Glutamatergic neuron (in vitro differentiated cells): ENCODE results near the gene CPB2. TPM values are rescaled to one million over a fixed set of nuclear protein-coding genes. Genes with fewer than 3 reads are reported as not detected.

Experiments
- DNase-seq: peaks from one replicate; pipeline ENCODE4 v3.0.0; 2022
- H3K27ac Mint-ChIP-seq: one replicate; pipeline ENCODE4 v1.8.0; 2020; ENCODE audit warnings: mild to moderate bottlenecking, mixed read lengths, inconsistent platforms; ENCODE audit not compliant: unreplicated experiment
- H3K27me3 Mint-ChIP-seq: one replicate; pipeline ENCODE4 v1.8.0; 2020; ENCODE audit warnings: mild to moderate bottlenecking, moderate library complexity, mixed read lengths, inconsistent platforms; ENCODE audit not compliant: unreplicated experiment
- H3K36me3 Mint-ChIP-seq: one replicate; pipeline ENCODE4 v1.8.0; 2020; ENCODE audit warnings: mild to moderate bottlenecking, mixed read lengths, inconsistent platforms; ENCODE audit not compliant: unreplicated experiment
- H3K4me1 Mint-ChIP-seq: one replicate; pipeline ENCODE4 v1.8.0; 2020; ENCODE audit warnings: mild to moderate bottlenecking, low read depth, mixed read lengths, inconsistent platforms; ENCODE audit not compliant: unreplicated experiment
- H3K4me3 Mint-ChIP-seq: one replicate; pipeline ENCODE4 v1.8.0; 2020; ENCODE audit warnings: mild to moderate bottlenecking, mixed read lengths, inconsistent platforms; ENCODE audit not compliant: unreplicated experiment
- H3K9me3 Mint-ChIP-seq: one replicate; pipeline ENCODE4 v1.8.0; 2020; ENCODE audit warnings: mild to moderate bottlenecking, moderate library complexity, mixed read lengths, inconsistent platforms; ENCODE audit not compliant: unreplicated experiment
- CTCF ChIP-seq: fragments of 200-600 bp; sonication (generic); IDR thresholded peaks from one replicate; pipeline ENCODE4 v1.5.0; 2021; ENCODE audit not compliant: partially characterized antibody, unreplicated experiment
- total RNA-seq: library from RNA; stranded (reverse); fragmentation: NEBNext Ultra II Directional; extraction: Animal tissue kit (Norgen Biotek cat#: 25700); gene quantifications from one replicate; pipeline ENCODE4 v1.2.1, GENCODE V29; 2021; ENCODE audit not compliant: unreplicated experiment

The CPB2 gene
- total RNA-seq, 1 donor from 2014 or later = not detected

DNA sequence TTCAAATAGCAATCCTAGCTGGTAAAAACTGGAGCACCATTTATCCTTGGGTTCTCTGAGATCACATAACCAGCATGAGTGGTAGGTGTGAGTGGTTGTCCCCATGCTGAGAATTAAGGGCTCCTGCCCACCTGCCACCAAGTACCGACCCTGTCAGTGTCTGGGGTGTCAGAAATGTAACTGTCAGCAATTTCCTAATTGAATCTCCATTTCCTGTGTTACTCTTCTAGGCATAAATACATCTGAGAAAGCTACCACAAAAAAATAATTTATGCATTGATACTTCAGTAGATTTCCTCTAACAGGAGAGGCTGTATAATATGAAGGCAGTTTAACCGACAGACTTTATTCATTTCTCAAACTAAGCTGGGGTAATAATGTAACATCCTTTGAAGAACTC, 25.1 kb downstream of the CPB2 start:
- no peak overlapping the region for H3K4me3 Mint-ChIP-seq
- DNase-seq = no peak
- no peaks in the 10 kb centered on the region for H3K27me3 Mint-ChIP-seq
- H3K4me1 Mint-ChIP-seq = no peaks in the 10 kb centered on the region
- H3K27ac Mint-ChIP-seq = no peak overlapping the region
- TF ChIP-seq CTCF = no peak
- peaks cover 2% of the 10 kb centered on the region for H3K36me3 Mint-ChIP-seq
- H3K9me3 Mint-ChIP-seq = peaks cover 3% of the 10 kb centered on the region

- H3K4me3 Mint-ChIP-seq = no peak overlapping the region
- H3K27ac Mint-ChIP-seq = no peak overlapping the region
- H3K9me3 Mint-ChIP-seq = peaks cover 3% of the 10 kb centered on the region
- TF ChIP-seq CTCF = no peak
- DNase-seq = no peak
- no peaks in the 10 kb centered on the region for H3K27me3 Mint-ChIP-seq
- no peaks in the 10 kb centered on the region for H3K4me1 Mint-ChIP-seq
- H3K36me3 Mint-ChIP-seq = peaks cover 3% of the 10 kb centered on the region
Observed at GRCh38 chr13:46077265-46077664, 27.6 kb downstream of the CPB2 start.

GRCh38 chr13:46076827-46077226, 28.0 kb downstream of the CPB2 start:
- no peak for TF ChIP-seq CTCF
- H3K27ac Mint-ChIP-seq = no peak overlapping the region
- no peaks in the 10 kb centered on the region for H3K27me3 Mint-ChIP-seq
- H3K36me3 Mint-ChIP-seq = peaks cover 3% of the 10 kb centered on the region
- DNase-seq = no peak
- H3K4me1 Mint-ChIP-seq = no peaks in the 10 kb centered on the region
- no peak overlapping the region for H3K4me3 Mint-ChIP-seq
- peaks cover 3% of the 10 kb centered on the region for H3K9me3 Mint-ChIP-seq

- no peak for TF ChIP-seq CTCF
- H3K36me3 Mint-ChIP-seq = peaks cover 3% of the 10 kb centered on the region
Observed at GRCh38 chr13:46075811-46076210, 29.0 kb downstream of the CPB2 start.

GRCh38 chr13:46071590-46072249, 33.1 kb downstream of the CPB2 start:
- H3K9me3 Mint-ChIP-seq = no peaks in the 10 kb centered on the region
- peaks cover 3% of the 10 kb centered on the region for H3K36me3 Mint-ChIP-seq
- TF ChIP-seq CTCF = no peak
- peaks cover 2% of the 10 kb centered on the region for H3K4me1 Mint-ChIP-seq
- H3K4me3 Mint-ChIP-seq = no peak overlapping the region
- H3K27ac Mint-ChIP-seq = no peak overlapping the region
- DNase-seq = no peak
- no peaks in the 10 kb centered on the region for H3K27me3 Mint-ChIP-seq

More at GRCh38 chr13:46075811-46076210, 29.0 kb downstream of the CPB2 start:
- no peak for DNase-seq
- Mint-ChIP-seq H3K27me3 (no peaks in the 10 kb centered on the region), H3K27ac (no peak overlapping the region), H3K9me3 (peaks cover 3% of the 10 kb centered on the region), H3K4me1 (peaks cover 2% of the 10 kb centered on the region), H3K4me3 (no peak overlapping the region)
